Measurements from ENCODE around the gene HOXB1. TPM values are rescaled to one million over a fixed set of nuclear protein-coding genes. Genes with fewer than 3 reads are reported as not detected.
A peak's percentile ranks its signal among the peaks of the same experiment; 100 is the strongest.

HOXB1 gene
- total RNA-seq, 2 experiments from 2014 or later = not detected

DNA sequence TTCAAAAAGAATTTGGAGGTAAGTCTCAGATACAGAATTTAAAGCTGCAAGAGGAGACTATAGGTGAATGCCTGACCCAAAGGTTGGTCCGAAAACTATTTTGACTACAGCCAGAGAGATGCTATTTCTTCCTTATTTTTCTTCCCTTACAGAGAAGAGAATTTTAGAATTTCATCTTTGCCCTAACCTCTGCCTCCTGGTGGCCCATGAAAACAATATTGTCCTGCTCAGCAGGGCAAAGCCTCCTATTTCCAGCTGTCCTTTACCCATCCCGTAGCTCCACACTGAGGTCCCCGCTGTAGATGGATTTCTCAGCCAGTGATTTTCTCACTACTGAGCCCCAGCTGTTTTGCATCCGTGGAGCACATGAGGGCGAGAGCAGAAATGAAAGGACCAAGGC is 24.6 kb downstream of the HOXB1 start:
- Mint-ChIP-seq H3K36me3 (ENCODE audit: low read depth) (no peaks in the 10 kb centered on the region), H3K27me3 (ENCODE audit: low read depth) (peaks cover 8% of the 10 kb centered on the region), H3K4me3 (no peak overlapping the region), H3K27ac (peak overlapping the region; percentile 46), H3K9me3 (ENCODE audit: insufficient read depth) (no peaks in the 10 kb centered on the region), H3K4me1 (ENCODE audit: low read depth) (peaks cover 48% of the 10 kb centered on the region)
- ChIA-PET CTCF (interaction anchor here (0.6 to 7.1 kb wide), 6 partner anchors 14 to 170 kb away, joined by 3 to 60 read pairs (median 3); no protein-coding TSS in a partner anchor), POLR2A (interaction anchor here (0.6 to 1.3 kb wide), 5 partner anchors 38 to 117 kb away, joined by 3 to 4 read pairs (median 3); no protein-coding TSS in a partner anchor)
- no peak for DNase-seq
- ATAC-seq = no peak

DNA sequence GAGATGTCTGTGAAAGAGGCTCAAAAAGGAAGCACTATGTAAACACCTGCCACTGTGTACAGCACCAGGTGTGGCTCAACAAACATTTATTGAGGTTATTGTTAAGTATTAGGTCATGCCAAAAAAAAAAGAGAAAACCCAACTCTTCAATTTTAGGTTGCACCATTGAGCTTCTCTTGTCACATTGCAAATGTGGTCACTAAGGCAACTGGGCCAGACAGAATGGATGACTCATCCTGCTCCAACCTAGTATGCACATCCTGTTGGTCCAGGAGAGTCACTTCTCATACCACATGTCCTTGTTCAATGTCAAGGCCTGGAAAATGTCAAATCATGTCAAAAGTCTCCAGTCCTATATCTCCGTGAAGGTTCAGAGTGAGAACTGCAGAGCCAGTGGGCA is 25.0 kb downstream of the HOXB1 start:
- ATAC-seq (peak; percentile 97), DNase-seq (peak; percentile 79)
- CTCF ChIA-PET = interaction anchor here (0.6 to 7.1 kb wide), 7 partner anchors 13 to 169 kb away, joined by 3 to 60 read pairs (median 3); no protein-coding TSS in a partner anchor
- Mint-ChIP-seq H3K4me3 (no peak overlapping the region), H3K36me3 (ENCODE audit: low read depth) (no peaks in the 10 kb centered on the region), H3K27ac (peak overlapping the region; percentile 46), H3K27me3 (ENCODE audit: low read depth) (peaks cover 9% of the 10 kb centered on the region), H3K9me3 (ENCODE audit: insufficient read depth) (no peaks in the 10 kb centered on the region), H3K4me1 (ENCODE audit: low read depth) (peaks cover 45% of the 10 kb centered on the region)
- POLR2A ChIA-PET = interaction anchor here (0.6 to 1.3 kb wide), 5 partner anchors 38 to 117 kb away, joined by 3 to 4 read pairs (median 3); no protein-coding TSS in a partner anchor

DNA sequence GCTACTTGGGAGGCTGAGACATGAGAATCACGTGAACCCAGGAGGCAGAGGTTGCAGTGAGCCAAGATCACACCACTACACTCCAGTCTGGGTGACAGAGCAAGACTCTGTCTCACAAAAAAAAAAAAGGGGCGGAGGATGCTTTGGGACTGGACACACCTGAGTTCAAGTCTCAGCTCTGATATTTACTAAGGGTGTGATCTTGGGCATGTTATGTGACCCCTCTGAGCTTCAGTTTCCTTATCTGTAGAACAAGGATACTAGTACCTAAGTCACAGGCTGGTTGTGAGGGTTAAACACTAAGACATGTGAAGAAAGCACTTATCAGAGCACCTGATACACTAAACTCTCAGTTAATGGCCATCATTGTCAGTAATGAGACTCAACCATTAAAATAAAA is 25.9 kb downstream of the HOXB1 start:
- Mint-ChIP-seq H3K4me1 (ENCODE audit: low read depth) (peaks cover 38% of the 10 kb centered on the region), H3K27me3 (ENCODE audit: low read depth) (peaks cover 16% of the 10 kb centered on the region), H3K4me3 (no peak overlapping the region), H3K27ac (no peak overlapping the region), H3K9me3 (ENCODE audit: insufficient read depth) (no peaks in the 10 kb centered on the region), H3K36me3 (ENCODE audit: low read depth) (no peaks in the 10 kb centered on the region)
- ChIA-PET POLR2A (no interaction called here), CTCF (interaction anchor here (0.8 to 7.1 kb wide), 5 partner anchors 12 to 169 kb away, joined by 3 to 60 read pairs (median 7); no protein-coding TSS in a partner anchor)
- no peak for DNase-seq
- ATAC-seq = no peak

DNA sequence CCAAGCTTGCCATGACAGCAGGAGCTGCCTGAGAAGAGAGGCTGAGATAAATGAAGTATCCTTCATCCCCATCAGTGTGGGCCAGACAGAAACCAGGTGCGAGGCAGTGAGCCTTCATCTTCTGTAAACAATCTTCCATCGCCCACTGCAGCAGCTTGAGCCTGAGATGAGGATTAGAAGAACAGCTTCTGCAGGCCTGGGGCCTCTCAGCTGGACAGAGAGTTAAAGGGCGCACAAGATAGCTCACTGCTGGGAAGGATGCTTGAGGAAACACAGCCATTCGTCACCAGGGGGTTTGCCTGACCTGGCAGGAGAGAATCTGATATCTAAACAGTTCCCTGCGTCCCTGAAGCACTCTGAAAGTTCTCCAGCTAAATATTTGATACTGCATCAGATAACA is 27.1 kb downstream of the HOXB1 start:
- H3K9me3 Mint-ChIP-seq (ENCODE audit: insufficient read depth) = no peaks in the 10 kb centered on the region
- CTCF ChIA-PET = interaction anchor here (0.7 to 7.1 kb wide), 7 partner anchors 11 to 168 kb away, joined by 3 to 60 read pairs (median 7); partner anchors contain the start of gene HOXB5
- no peak for DNase-seq

DNA sequence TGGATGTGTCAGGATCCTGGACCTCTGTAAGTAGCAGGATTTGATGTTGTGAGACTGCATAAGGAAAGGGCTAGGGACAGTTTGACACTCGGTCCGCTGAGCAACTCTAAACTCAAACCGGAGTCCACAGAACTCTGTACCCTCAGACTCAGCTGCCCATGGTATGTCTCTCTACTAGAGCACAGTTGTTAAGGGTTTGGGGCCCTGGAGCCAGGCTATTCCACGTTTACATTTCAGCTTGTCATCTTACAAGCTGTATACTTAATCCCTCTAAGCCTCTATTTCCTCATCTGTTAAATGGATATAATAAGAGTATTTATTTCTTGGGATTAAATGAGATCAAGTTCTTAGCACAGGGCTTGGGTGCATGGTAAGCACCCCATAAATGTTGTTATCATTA is 27.9 kb downstream of the HOXB1 start:
- Mint-ChIP-seq H3K9me3 (ENCODE audit: insufficient read depth) (no peaks in the 10 kb centered on the region), H3K27me3 (ENCODE audit: low read depth) (peaks cover 28% of the 10 kb centered on the region), H3K36me3 (ENCODE audit: low read depth) (no peaks in the 10 kb centered on the region), H3K4me3 (no peak overlapping the region), H3K4me1 (ENCODE audit: low read depth) (peaks cover 36% of the 10 kb centered on the region), H3K27ac (no peak overlapping the region)
- ChIA-PET POLR2A (no interaction called here), CTCF (interaction anchor here (1.8 to 7.1 kb wide), 3 partner anchors 10 to 167 kb away, joined by 7 to 60 read pairs (median 8); partner anchors contain the start of gene HOXB5)
- ATAC-seq (no peak), DNase-seq (no peak)

More for the DNA sequence above, 27.1 kb downstream of the HOXB1 start:
- Mint-ChIP-seq H3K36me3 (ENCODE audit: low read depth) (no peaks in the 10 kb centered on the region), H3K4me1 (ENCODE audit: low read depth) (peaks cover 36% of the 10 kb centered on the region), H3K4me3 (no peak overlapping the region), H3K27ac (no peak overlapping the region), H3K27me3 (ENCODE audit: low read depth) (peaks cover 19% of the 10 kb centered on the region)
- no peak for ATAC-seq
- POLR2A ChIA-PET = interaction anchor here (0.9 kb wide), 1 partner anchor 38 kb away, joined by 3 read pairs; no protein-coding TSS in a partner anchor

DNA sequence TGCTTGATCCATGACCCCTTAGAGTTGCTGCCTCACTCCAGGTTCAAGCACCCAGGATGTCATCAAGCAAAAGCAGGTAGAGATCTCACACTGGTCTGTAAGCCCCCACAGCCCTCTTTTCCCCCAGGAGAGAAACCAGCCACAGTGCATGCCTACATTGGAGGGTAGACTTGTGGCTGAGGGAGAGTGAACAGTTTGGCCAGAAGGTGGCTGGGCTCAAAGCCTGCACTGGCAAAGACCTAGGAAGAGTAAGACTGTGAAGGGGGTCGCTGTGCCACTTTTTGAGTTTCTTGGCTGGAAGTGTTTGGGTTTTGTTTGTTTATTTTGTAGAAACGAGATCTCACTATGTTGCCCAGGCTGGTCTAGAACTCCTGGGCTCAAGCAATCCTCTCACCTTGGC is 28.5 kb downstream of the HOXB1 start:
- Mint-ChIP-seq H3K27me3 (ENCODE audit: low read depth) (peaks cover 33% of the 10 kb centered on the region), H3K27ac (no peak overlapping the region), H3K36me3 (ENCODE audit: low read depth) (no peaks in the 10 kb centered on the region), H3K9me3 (ENCODE audit: insufficient read depth) (no peaks in the 10 kb centered on the region), H3K4me1 (ENCODE audit: low read depth) (peaks cover 32% of the 10 kb centered on the region), H3K4me3 (no peak overlapping the region)
- DNase-seq = no peak
- ChIA-PET POLR2A (no interaction called here), CTCF (interaction anchor here (7.1 kb wide), 1 partner anchor 10 kb away, joined by 60 read pairs; no protein-coding TSS in a partner anchor)
- no peak for ATAC-seq

DNA sequence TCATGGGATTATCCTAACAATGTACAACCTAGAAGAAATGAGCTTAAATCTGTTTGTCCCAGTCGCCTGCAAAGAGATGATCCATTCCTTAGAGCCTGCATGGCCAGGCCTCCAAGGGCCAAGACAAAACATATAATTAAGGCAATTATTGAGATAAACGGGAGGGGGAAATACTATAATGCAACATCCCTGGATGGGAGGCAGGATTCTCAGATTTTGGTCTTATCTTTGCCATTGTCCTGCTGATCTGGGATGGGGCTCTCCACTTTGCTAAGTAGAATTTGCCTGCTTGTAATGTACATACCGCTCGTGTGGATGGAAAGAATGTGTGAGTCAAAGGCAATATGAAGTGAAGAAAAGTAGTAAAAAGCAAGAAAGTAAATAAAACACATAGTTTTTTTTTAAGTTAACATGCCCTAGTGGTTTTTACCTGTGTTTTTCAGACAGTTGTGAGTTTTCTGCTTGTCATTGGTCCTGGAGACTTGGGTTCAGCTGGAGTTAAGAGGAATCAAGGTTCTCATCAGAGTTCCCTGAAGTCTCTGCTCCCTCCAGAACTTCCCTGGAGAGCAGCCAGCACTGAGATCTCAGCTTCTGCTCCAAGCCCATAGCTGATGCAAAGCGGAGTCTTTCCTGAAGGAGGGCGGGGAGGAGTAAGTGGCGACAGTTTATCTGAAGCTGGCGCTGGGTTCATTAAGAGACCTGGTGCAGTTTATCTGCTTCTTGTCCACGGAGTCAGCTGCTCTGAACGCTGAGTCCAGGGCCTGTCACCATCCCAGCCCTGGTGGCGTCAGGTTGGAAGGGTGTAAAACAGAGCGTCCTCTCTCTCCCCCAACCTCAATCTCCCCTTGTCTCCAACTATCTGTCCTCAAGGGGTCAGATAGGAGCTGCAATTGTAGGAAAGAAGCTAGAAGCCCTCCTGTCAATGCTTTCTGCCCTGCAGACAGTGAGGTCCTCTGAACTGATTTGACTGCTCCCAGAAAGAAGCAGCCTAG is 30.1 kb downstream of the HOXB1 start:
- Mint-ChIP-seq H3K36me3 (ENCODE audit: low read depth) (no peaks in the 10 kb centered on the region), H3K27ac (no peak overlapping the region), H3K4me3 (no peak overlapping the region), H3K4me1 (ENCODE audit: low read depth) (peaks cover 16% of the 10 kb centered on the region), H3K9me3 (ENCODE audit: insufficient read depth) (no peaks in the 10 kb centered on the region), H3K27me3 (ENCODE audit: low read depth) (peaks cover 41% of the 10 kb centered on the region)
- ATAC-seq (no peak), DNase-seq (no peak)
- ChIA-PET POLR2A (interaction anchor here (0.6 kb wide), 1 partner anchor 69 kb away, joined by 3 read pairs; no protein-coding TSS in a partner anchor), CTCF (interaction anchor here (0.6 to 2.2 kb wide), 10 partner anchors 8 to 155 kb away, joined by 3 to 14 read pairs (median 4); partner anchors contain the start of gene HOXB5)

DNA sequence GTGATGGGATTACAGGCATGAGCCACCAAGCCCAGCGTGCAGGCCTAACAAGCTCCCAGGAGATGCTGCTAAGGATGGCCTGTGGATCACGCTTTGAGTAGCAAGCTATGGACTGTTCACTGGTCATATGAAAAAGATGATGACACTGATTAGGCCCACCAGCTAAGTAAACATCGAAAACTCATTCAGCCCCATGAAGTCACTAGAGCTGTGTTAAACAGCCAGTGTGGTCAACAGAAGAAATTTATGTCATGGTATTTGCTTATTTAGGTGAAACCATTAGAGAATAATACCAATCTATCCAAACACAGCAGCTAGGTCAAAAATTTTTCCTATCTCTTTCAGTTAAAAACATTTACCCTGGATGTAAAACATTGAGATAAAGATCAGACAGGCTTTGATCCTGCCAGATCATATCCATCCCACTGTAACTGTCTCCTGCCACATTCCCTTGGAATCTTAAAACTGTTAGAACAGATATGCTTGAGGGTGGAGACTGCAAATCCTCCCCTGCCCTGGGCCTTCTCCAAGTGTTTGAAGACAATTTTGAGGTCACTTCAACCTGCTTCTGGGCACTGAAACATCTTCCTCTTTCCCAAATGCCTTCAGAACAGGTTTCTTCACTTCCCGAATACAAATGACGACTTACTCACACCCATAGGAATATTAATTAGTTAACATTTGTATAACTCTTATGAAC is 30.9 kb downstream of the HOXB1 start:
- Mint-ChIP-seq H3K27me3 (ENCODE audit: low read depth) (peaks cover 44% of the 10 kb centered on the region), H3K4me1 (ENCODE audit: low read depth) (peaks cover 7% of the 10 kb centered on the region), H3K4me3 (no peak overlapping the region), H3K27ac (no peak overlapping the region), H3K36me3 (ENCODE audit: low read depth) (no peaks in the 10 kb centered on the region), H3K9me3 (ENCODE audit: insufficient read depth) (no peaks in the 10 kb centered on the region)
- ChIA-PET POLR2A (interaction anchor here (0.6 kb wide), 1 partner anchor 70 kb away, joined by 3 read pairs; no protein-coding TSS in a partner anchor), CTCF (interaction anchor here (0.7 to 2.2 kb wide), 9 partner anchors 8 to 192 kb away, joined by 3 to 14 read pairs (median 4); partner anchors contain the start of gene HOXB5)
- DNase-seq = no peak
- ATAC-seq = no peak

DNA sequence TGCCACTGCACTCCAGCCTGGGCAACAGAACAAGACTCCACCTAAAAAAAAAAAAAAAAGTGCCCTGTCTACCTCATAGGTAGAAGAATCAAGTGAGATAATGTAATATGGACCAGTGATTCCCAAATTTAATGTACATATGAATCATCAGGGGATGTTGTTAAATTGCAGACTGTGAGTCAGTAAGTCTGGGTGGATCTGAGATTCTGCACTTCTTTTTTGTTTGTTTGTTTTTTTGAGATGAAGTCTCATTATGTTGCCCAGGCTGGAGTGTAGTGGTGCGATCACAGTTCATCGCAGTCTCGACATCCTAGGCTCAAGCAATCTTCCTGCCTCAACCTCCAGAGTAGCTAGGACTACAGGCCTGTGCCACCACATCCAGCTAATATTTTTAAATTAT is 31.6 kb downstream of the HOXB1 start:
- Mint-ChIP-seq H3K4me1 (ENCODE audit: low read depth) (peaks cover 1% of the 10 kb centered on the region), H3K4me3 (no peak overlapping the region), H3K36me3 (ENCODE audit: low read depth) (no peaks in the 10 kb centered on the region), H3K27ac (no peak overlapping the region), H3K27me3 (ENCODE audit: low read depth) (peaks cover 50% of the 10 kb centered on the region), H3K9me3 (ENCODE audit: insufficient read depth) (no peaks in the 10 kb centered on the region)
- ATAC-seq (no peak), DNase-seq (no peak)
- ChIA-PET CTCF (interaction anchor here (0.8 to 2.1 kb wide), 6 partner anchors 84 to 191 kb away, joined by 3 to 6 read pairs (median 4); partner anchors contain the start of gene HOXB5), POLR2A (interaction anchor here (1.0 kb wide), 1 partner anchor 89 kb away, joined by 3 read pairs; no protein-coding TSS in a partner anchor)

DNA sequence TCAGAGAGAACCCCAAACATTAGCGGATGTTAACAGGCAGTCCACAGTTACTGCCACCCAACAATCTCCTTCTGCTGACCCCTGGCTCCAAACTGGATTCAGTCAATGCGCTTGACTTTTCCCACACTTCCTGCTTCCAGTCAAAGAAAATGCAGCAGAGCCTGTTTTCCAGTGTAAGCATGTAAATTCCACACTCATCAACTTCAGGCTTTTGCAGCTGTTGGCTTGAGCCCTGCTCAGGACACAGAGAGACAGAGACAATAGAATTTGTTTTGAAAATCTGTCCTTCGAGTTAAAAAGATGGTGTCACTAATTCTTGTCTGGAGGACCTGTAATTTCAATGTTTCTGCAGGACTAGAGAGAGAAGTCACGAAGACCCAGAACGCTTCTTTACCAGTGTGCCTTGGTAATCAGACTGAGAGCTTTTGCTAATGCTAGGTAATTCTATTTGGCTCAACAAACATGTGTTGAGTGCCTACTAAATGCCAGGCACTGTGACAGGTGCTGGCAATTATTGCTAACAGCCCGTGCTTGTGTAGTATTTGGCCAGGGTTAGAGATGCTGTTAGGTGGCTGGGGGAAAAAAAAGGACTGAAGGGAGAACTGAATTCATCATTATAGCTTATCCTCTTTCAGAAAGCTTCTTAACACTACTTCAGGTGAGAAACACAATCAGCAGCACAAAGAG is 32.5 kb downstream of the HOXB1 start:
- peaks cover under 1% of the 10 kb centered on the region for H3K4me1 Mint-ChIP-seq (ENCODE audit: low read depth)
- H3K27ac Mint-ChIP-seq = no peak overlapping the region
- peaks cover 53% of the 10 kb centered on the region for H3K27me3 Mint-ChIP-seq (ENCODE audit: low read depth)
- CTCF ChIA-PET = interaction anchor here (1.0 to 2.1 kb wide), 5 partner anchors 13 to 162 kb away, joined by 4 to 6 read pairs (median 4); partner anchors contain the start of gene HOXB5
- no peak for ATAC-seq
- POLR2A ChIA-PET = interaction anchor here (1.0 kb wide), 1 partner anchor 90 kb away, joined by 3 read pairs; no protein-coding TSS in a partner anchor
- H3K36me3 Mint-ChIP-seq (ENCODE audit: low read depth) = no peaks in the 10 kb centered on the region
- no peak overlapping the region for H3K4me3 Mint-ChIP-seq
- DNase-seq = no peak
- no peaks in the 10 kb centered on the region for H3K9me3 Mint-ChIP-seq (ENCODE audit: insufficient read depth)

All from activated CD8-positive, alpha-beta T cell treated with anti-CD3 and anti-CD28 coated beads, Interleukin-2, amount 10 ng/mL, durations not matched to agents 7 days and 5 days (primary cell).